K562 (cell line): ENCODE results near the gene LRIF1. TPM values are rescaled to one million over a fixed set of nuclear protein-coding genes. Genes with fewer than 3 reads are reported as not detected.
A peak's percentile ranks its signal among the peaks of the same experiment; 100 is the strongest.

Experiments
- ADNP ChIP-seq: fragments of 200-800 bp; sonication (Bioruptor generic); IDR thresholded peaks from 2 replicates; pipeline ENCODE4 v1.6.1; 2016; ENCODE audit warnings: missing genetic modification characterization, missing compliant biosample characterization
- BCOR ChIP-seq: fragments of 450-650 bp; IDR thresholded peaks from 2 replicates; pipeline ENCODE4 v1.6.1; 2016
- BRCA1 ChIP-seq, 2 experiments: fragments of 450-650 bp in 1 of 2; sonication (generic) in 1 of 2; formaldehyde crosslinking in 1 of 2; IDR thresholded peaks; 2 replicates each; pipeline versions ENCODE4 v1.5.0 to v1.6.1; 2017 to 2020; ENCODE audit warnings: mild to moderate bottlenecking in 1 of 2, missing genetic modification reagents in 1 of 2
- GATAD2A ChIP-seq: fragments of 450-650 bp; IDR thresholded peaks from 2 replicates; pipeline ENCODE4 v1.6.1; 2017
- HDAC6 ChIP-seq: IDR thresholded peaks from 2 replicates; pipeline ENCODE4 v1.6.1; 2012; ENCODE audit warnings: low read depth, mild to moderate bottlenecking, control low read depth, inconsistent platforms, low read length, moderate library complexity
- KAT8 ChIP-seq: fragments of 450-650 bp; IDR thresholded peaks from 2 replicates; pipeline ENCODE4 v1.6.1; 2016; ENCODE audit warnings: low read depth, mild to moderate bottlenecking
- MAFG ChIP-seq: fragments of 450-650 bp; conservative IDR thresholded peaks from 2 replicates; pipeline ENCODE4 v1.6.1; 2016; ENCODE audit warnings: missing genetic modification characterization, missing compliant biosample characterization
- NBN ChIP-seq: fragments of 450-650 bp; IDR thresholded peaks from 2 replicates; pipeline ENCODE4 v1.6.1; 2016; ENCODE audit warnings: low read depth, mild to moderate bottlenecking
- ZNF41 ChIP-seq: fragments of 250-450 bp; sonication (Bioruptor Pico); conservative IDR thresholded peaks from 2 replicates; pipeline ENCODE4 v1.4.0; 2020; ENCODE audit warnings: mild to moderate bottlenecking
- ZNF431 ChIP-seq: sonication (generic); formaldehyde crosslinking; IDR thresholded peaks from 2 replicates; pipeline ENCODE4 v1.8.0; 2022; ENCODE audit warnings: mild to moderate bottlenecking, missing genetic modification reagents
- polyA plus RNA-seq, 8 experiments: library from polyadenylated mRNA; depleted of rRNA in 4 of 8; stranded (reverse) in 5 of 8; unstranded in 3 of 8; fragments of >200 nt; fragmentation: Nextera tagmentation in 2 of 8; fragmentation: Illumina TruSeq in 1 of 8; extraction: Ambion mirVana in 2 of 8; extraction: Trizol in 1 of 8; gene quantifications; 2 replicates each; pipeline versions ENCODE4 v1.2.1 to v1.2.3, GENCODE V29; 2011 to 2014; ENCODE audit warnings: inconsistent platforms in 1 of 8, missing spikeins in 1 of 8
- total RNA-seq, 7 experiments: library from RNA; depleted of rRNA in 6 of 7; stranded (reverse); fragments of >200 nt in 6 of 7; fragmentation: Illumina TruSeq in 2 of 7; extraction: Trizol in 2 of 7; gene quantifications; 2 replicates each; pipeline versions ENCODE4 v1.2.1 to v1.2.3, GENCODE V29; 2011 to 2021; ENCODE audit warnings: low replicate concordance in 1 of 7
- TF ChIP-seq, protein P1 (sequence below): sonication (generic); formaldehyde crosslinking; IDR thresholded peaks from 2 replicates; pipeline ENCODE4 v1.8.0; 2022; ENCODE audit warnings: missing genetic modification reagents, mild to moderate bottlenecking, borderline replicate concordance
- TF ChIP-seq, protein P2 (sequence below): fragments of 150-350 bp; IDR thresholded peaks from 2 replicates; pipeline ENCODE4 v1.6.1; 2014; ENCODE audit warnings: low read depth, mild to moderate bottlenecking, low read length, borderline replicate concordance
- TF ChIP-seq, protein P3 (sequence below): sonication (generic); formaldehyde crosslinking; IDR thresholded peaks from 2 replicates; pipeline ENCODE4 v1.8.1; 2023; ENCODE audit warnings: mild to moderate bottlenecking, missing genetic modification reagents, moderate library complexity

The LRIF1 gene
- total and polyA plus RNA-seq, 9 of the 15 experiments (the other 6 are each of a cell fraction or from before 2014, with no cell fraction given) = 35.6 to 88.8 (median 74.1) TPM

DNA sequence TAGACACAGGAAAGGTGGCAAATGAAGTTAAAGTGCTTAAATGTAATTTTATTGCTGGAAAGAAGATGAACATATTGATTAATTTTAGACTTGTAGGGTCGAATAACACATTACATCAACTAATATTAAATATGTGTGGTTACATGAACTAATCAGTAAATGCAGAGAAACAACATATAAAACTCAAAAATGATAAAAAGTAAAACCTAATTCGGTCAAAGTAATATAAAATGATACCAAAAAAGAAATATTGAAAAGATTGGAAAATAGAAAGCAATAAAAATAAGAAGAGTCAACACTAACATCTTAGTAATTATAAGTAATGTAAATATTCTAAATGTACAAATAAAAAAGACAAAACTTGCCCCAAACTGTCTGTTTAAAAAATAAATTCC, 47.5 kb downstream of the LRIF1 start (continued):
- TF ChIP-seq, protein P1, sequence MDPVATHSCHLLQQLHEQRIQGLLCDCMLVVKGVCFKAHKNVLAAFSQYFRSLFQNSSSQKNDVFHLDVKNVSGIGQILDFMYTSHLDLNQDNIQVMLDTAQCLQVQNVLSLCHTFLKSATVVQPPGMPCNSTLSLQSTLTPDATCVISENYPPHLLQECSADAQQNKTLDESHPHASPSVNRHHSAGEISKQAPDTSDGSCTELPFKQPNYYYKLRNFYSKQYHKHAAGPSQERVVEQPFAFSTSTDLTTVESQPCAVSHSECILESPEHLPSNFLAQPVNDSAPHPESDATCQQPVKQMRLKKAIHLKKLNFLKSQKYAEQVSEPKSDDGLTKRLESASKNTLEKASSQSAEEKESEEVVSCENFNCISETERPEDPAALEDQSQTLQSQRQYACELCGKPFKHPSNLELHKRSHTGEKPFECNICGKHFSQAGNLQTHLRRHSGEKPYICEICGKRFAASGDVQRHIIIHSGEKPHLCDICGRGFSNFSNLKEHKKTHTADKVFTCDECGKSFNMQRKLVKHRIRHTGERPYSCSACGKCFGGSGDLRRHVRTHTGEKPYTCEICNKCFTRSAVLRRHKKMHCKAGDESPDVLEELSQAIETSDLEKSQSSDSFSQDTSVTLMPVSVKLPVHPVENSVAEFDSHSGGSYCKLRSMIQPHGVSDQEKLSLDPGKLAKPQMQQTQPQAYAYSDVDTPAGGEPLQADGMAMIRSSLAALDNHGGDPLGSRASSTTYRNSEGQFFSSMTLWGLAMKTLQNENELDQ (CRISPR knock-in tag) = no peak
- TF ChIP-seq ZNF41 = no peak
- TF ChIP-seq, protein P2, sequence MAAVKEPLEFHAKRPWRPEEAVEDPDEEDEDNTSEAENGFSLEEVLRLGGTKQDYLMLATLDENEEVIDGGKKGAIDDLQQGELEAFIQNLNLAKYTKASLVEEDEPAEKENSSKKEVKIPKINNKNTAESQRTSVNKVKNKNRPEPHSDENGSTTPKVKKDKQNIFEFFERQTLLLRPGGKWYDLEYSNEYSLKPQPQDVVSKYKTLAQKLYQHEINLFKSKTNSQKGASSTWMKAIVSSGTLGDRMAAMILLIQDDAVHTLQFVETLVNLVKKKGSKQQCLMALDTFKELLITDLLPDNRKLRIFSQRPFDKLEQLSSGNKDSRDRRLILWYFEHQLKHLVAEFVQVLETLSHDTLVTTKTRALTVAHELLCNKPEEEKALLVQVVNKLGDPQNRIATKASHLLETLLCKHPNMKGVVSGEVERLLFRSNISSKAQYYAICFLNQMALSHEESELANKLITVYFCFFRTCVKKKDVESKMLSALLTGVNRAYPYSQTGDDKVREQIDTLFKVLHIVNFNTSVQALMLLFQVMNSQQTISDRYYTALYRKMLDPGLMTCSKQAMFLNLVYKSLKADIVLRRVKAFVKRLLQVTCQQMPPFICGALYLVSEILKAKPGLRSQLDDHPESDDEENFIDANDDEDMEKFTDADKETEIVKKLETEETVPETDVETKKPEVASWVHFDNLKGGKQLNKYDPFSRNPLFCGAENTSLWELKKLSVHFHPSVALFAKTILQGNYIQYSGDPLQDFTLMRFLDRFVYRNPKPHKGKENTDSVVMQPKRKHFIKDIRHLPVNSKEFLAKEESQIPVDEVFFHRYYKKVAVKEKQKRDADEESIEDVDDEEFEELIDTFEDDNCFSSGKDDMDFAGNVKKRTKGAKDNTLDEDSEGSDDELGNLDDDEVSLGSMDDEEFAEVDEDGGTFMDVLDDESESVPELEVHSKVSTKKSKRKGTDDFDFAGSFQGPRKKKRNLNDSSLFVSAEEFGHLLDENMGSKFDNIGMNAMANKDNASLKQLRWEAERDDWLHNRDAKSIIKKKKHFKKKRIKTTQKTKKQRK = no peak
- no peak for TF ChIP-seq KAT8
- no peak for TF ChIP-seq ZNF431 (CRISPR knock-in tag)
- no peak for TF ChIP-seq BCOR
- no peak for TF ChIP-seq BRCA1 (IDR thresholded peaks at IDR 0.05)
- TF ChIP-seq BRCA1 (CRISPR knock-in tag; IDR thresholded peaks at IDR 0.05) = no peak
- TF ChIP-seq HDAC6 = no peak
- no peak for TF ChIP-seq MAFG (tag)
- TF ChIP-seq, protein P3, sequence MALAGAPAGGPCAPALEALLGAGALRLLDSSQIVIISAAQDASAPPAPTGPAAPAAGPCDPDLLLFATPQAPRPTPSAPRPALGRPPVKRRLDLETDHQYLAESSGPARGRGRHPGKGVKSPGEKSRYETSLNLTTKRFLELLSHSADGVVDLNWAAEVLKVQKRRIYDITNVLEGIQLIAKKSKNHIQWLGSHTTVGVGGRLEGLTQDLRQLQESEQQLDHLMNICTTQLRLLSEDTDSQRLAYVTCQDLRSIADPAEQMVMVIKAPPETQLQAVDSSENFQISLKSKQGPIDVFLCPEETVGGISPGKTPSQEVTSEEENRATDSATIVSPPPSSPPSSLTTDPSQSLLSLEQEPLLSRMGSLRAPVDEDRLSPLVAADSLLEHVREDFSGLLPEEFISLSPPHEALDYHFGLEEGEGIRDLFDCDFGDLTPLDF = no peak
- no peak for TF ChIP-seq GATAD2A
- 0 out of 2 replicates have a peak, but pooled peaks have one; percentile 9 for TF ChIP-seq ADNP (tag)
- TF ChIP-seq NBN = no peak
